ENCODE measurements around the gene GCH1.

DNA sequence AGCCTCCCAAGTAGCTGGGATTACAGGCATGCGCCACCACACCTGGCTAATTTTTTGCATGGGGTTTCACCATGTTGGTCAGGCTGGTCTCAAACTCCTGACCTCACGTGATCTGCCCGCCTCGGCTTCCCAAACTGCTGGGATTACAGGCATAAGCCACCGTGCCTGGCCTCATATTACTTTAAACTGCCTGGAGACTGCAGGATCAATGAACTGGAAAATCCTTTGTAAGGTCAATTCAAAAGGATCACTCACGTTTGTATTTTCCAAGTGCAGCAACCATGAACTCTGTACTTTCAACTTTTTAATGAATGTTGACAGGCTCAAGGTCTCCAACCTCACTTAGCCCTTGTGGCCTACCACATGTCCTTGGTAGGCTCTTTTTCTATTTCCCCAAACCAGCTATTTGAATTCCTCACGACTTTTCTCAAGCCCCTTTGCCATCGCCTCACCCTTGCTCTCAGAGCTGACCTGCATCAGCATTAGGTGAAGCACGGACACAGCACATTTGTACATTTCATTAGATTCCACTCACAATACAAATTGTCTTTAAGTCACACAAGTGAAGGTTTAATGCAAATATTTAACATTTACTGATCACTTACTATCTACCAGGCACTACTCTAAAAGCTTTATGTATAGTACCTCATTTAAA is 42.2 kb upstream of the GCH1 start:
- TF ChIP-seq, protein P1, sequence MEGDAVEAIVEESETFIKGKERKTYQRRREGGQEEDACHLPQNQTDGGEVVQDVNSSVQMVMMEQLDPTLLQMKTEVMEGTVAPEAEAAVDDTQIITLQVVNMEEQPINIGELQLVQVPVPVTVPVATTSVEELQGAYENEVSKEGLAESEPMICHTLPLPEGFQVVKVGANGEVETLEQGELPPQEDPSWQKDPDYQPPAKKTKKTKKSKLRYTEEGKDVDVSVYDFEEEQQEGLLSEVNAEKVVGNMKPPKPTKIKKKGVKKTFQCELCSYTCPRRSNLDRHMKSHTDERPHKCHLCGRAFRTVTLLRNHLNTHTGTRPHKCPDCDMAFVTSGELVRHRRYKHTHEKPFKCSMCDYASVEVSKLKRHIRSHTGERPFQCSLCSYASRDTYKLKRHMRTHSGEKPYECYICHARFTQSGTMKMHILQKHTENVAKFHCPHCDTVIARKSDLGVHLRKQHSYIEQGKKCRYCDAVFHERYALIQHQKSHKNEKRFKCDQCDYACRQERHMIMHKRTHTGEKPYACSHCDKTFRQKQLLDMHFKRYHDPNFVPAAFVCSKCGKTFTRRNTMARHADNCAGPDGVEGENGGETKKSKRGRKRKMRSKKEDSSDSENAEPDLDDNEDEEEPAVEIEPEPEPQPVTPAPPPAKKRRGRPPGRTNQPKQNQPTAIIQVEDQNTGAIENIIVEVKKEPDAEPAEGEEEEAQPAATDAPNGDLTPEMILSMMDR (IDR thresholded peaks at IDR 0.05): no peak
- no peak for TF ChIP-seq POLR2A (IDR thresholded peaks at IDR 0.05)
- TF ChIP-seq EP300 (IDR thresholded peaks at IDR 0.05): no peak

Measured in ovary (tissue), 3 donors.